Ammon's horn (tissue), 1 donor: ENCODE measurements around the gene HLA-DMB.

Experiments
- DNase-seq: peaks from one replicate; pipeline ENCODE4 v3.0.0-alpha.2; 2016; ENCODE audit warnings: low spot score

Gene HLA-DMB

DNA sequence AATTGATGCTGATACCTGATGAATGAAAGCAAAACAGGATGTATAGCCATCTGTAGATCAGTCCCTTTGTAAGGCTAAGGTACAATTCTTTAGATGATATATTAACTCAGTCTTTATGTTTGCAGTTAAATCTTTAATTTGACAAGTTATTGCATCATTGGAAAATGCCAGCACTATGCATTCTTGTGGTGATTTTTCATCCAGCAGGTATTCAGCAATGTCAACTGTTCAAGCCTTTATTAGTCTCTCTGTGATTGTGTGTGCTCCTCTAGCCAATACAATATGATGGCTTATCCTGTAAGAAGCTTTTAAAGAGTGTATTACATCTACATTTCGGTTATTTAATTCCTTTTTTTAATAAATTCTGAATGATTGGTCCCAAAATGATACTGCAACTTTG is 34.3 kb downstream of the HLA-DMB start:
- DNase-seq = no peak

- DNase-seq = no peak
These were observed 35.8 kb downstream of the HLA-DMB start for GRCh38 chr6:32905078-32905477.

DNA sequence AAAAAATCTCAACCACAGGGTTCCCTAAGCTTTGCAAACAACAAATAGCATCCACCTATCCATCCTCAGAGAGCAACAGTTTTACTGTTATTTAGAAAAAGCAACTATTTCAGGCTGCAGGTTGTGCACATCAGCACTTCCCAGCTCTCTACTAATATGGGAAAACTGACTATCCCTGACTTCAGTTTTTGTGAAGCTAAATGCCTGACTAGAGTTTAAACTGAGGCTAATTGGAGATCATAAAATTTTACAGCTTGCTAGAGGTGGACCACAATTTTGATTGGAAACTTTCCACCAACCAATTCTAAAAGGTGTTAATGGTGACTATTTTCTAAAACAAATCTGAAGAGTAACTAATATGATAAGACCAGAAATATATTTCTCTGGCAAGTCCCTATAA is 36.9 kb downstream of the HLA-DMB start:
- DNase-seq = no peak

- DNase-seq = no peak
These were observed 45.9 kb downstream of the HLA-DMB start for GRCh38 chr6:32895006-32895345.

DNA sequence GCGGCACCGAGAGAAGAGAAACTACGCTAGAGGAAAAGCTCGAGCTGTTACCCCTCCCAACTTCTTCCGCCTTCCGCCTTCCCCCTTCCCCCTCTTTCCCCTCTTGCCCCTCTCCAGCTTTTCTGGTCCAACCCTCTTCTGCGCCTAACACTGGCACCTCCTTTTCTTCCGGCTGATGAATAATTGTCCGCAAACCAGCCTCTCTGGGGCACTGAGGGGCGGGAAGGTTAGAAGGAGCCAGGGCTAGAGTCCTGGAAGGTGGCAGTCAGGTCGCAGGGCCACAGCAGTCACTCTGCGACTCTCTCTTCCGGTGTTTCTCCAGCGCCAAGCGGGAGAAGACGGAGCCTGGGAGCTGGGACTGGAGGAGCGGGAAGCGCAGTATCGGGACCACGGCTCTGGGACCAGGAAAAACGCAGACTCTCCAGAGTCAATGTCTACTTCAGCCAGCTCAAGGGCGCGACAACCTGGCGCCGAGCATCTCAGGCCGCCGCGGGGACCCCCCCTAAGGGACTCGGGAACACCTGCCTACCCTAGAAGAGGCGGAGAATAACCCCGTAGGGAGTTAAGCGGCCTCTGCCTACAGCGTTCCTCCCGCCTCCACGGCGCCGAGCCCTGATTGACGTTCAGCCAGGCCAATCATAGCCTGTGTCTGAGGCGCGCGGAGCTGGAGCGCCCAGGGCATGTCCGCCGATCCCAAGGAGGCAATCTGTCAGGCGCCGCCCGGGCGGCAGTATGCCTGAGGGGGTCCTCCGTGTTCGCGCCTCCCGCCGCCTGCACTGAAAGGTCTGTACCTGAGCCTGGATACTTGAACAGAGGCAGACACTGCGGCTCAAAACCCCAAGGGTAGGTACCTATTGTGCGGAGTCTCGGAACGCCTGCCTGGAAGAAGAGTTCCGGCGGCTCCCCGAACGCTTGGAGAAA is 46.5 kb downstream of the HLA-DMB start:
- DNase-seq = peak; percentile 96

DNA sequence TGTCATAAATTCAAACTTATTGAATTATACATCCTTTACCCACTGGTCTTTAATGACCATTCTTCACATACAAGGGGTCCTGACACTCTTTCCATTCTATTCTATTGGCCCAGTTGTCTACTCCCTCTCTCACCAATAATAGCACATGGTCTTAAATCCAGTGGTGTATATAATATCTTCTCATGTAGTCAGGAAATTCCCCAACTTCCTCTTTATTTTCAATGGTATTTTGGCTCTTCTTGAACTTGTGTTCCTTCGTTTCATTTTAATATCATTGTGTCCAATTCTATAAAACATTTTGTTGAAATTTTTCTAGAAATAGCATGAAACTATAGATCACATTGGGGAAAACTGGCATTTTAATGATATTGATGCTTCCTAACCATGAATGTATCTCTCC is 50.0 kb downstream of the HLA-DMB start:
- DNase-seq = no peak

GRCh38 chr6:32889533-32889932 is 51.3 kb downstream of the HLA-DMB start:
- DNase-seq = no peak

DNA sequence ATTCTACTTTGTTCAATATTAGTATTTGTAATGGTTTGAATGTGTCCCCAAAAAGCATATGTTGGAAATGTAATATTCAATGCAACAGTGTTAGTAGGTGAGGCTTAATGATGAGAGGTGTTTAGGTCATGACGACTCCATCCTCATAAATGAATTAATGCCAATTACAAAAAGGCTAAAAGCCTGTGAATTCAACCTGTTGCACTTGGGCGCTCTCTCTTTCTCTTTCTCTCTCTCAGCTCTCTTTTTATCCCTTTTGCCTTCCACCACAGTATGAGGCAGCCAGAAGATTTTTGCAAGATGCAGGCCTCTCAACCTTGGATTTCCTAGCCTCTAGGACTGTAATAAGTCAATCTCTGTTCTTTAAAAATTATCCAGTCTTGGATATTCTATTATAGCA is 52.3 kb downstream of the HLA-DMB start:
- no peak for DNase-seq

- peak; percentile 36 for DNase-seq
These were observed 53.2 kb downstream of the HLA-DMB start for GRCh38 chr6:32887616-32888015.

DNA sequence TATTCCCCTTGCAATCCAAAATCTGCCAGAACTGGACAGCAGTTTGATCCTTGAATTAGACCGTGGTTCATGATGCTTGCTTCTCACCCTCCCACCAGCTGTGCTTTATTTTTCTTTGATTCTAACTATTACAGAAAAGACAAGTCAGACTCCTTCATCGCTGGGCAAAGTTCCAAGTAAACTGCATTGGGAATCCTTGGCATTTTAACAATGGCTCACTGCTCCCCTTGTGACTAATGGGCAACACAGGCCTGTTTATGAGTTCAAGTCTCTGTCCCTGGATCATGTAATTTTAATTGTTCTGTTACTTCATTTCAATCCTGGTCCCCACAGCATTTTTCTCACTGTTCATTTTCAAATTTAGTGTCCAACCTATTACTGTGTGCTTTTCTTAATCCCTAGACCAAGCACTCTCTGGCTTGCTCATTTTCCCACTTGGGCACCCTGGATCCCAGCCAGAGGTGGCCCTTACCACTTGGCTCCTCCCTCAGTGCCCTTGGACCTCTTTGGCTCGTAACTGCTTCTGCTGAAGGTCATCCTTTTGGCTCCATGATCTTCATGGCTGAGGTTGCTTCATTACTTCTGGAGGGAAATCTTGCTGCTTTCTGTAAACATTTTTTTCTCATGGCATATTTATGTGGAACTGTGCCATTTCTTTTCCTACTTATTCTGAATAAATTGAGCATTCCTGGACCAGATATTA is 54.0 kb downstream of the HLA-DMB start:
- no peak for DNase-seq

GRCh38 chr6:32885698-32886286 is 55.0 kb downstream of the HLA-DMB start:
- peak; percentile 84 for DNase-seq
